ENCODE results near the gene SIPA1L3.

Gene SIPA1L3

GRCh38 chr19:38239816-38240215 lies 332.8 kb downstream of the SIPA1L3 start:
- Histone ChIP-seq H3K36me3 (ENCODE audit: insufficient read depth, insufficient read length, low read length) (no peaks in the 10 kb centered on the region), H3K9me3 (ENCODE audit: insufficient read depth, low read length) (no peaks in the 10 kb centered on the region), H3K27me3 (ENCODE audit: insufficient read depth, insufficient read length) (peaks cover 4% of the 10 kb centered on the region), H3K4me3 (ENCODE audit: insufficient read length, low read depth) (no peak overlapping the region), H3K9ac (ENCODE audit: insufficient read length, low read depth) (no peak overlapping the region), H3K4me1 (ENCODE audit: insufficient read depth, insufficient read length) (peaks cover 4% of the 10 kb centered on the region)
- TF ChIP-seq YY1 (IDR thresholded peaks at IDR 0.05; ENCODE audit: insufficient read depth, insufficient read length) (no peak), ZNF274 (IDR thresholded peaks at IDR 0.05; ENCODE audit: low read depth, low read length) (no peak), SUZ12 (IDR thresholded peaks at IDR 0.05; ENCODE audit: extremely low read depth, insufficient read depth, insufficient read length) (no peak)
- DNase-seq (ENCODE audit: low read depth, low spot score) = no peak

- H3K36me3 ChIP-seq (ENCODE audit: insufficient read depth, insufficient read length, low read length) = no peaks in the 10 kb centered on the region
- no peaks in the 10 kb centered on the region for H3K4me1 ChIP-seq (ENCODE audit: insufficient read depth, insufficient read length)
- TF ChIP-seq SUZ12 (IDR thresholded peaks at IDR 0.05; ENCODE audit: extremely low read depth, insufficient read depth, insufficient read length) = no peak
- no peak for TF ChIP-seq ZNF274 (IDR thresholded peaks at IDR 0.05; ENCODE audit: low read depth, low read length)
- TF ChIP-seq YY1 (IDR thresholded peaks at IDR 0.05; ENCODE audit: insufficient read depth, insufficient read length) = no peak
- no peaks in the 10 kb centered on the region for H3K9me3 ChIP-seq (ENCODE audit: insufficient read depth, low read length)
- no peak overlapping the region for H3K9ac ChIP-seq (ENCODE audit: insufficient read length, low read depth)
- H3K27me3 ChIP-seq (ENCODE audit: insufficient read depth, insufficient read length) = peaks cover 4% of the 10 kb centered on the region
- no peak overlapping the region for H3K4me3 ChIP-seq (ENCODE audit: insufficient read length, low read depth)
- DNase-seq (ENCODE audit: low read depth, low spot score) = no peak
Observed at GRCh38 chr19:38243279-38243673, 336.3 kb downstream of the SIPA1L3 start.

GRCh38 chr19:38245826-38246498 lies 339.0 kb downstream of the SIPA1L3 start:
- no peaks in the 10 kb centered on the region for H3K9me3 ChIP-seq (ENCODE audit: insufficient read depth, low read length)
- DNase-seq (ENCODE audit: low read depth, low spot score) = no peak
- H3K4me1 ChIP-seq (ENCODE audit: insufficient read depth, insufficient read length) = peaks cover 4% of the 10 kb centered on the region
- TF ChIP-seq ZNF274 (IDR thresholded peaks at IDR 0.05; ENCODE audit: low read depth, low read length) = no peak
- TF ChIP-seq YY1 (IDR thresholded peaks at IDR 0.05; ENCODE audit: insufficient read depth, insufficient read length) = no peak
- no peak for TF ChIP-seq SUZ12 (IDR thresholded peaks at IDR 0.05; ENCODE audit: extremely low read depth, insufficient read depth, insufficient read length)
- H3K4me3 ChIP-seq (ENCODE audit: insufficient read length, low read depth) = no peak overlapping the region
- peaks cover 4% of the 10 kb centered on the region for H3K27me3 ChIP-seq (ENCODE audit: insufficient read depth, insufficient read length)
- H3K36me3 ChIP-seq (ENCODE audit: insufficient read depth, insufficient read length, low read length) = peaks cover 4% of the 10 kb centered on the region
- H3K9ac ChIP-seq (ENCODE audit: insufficient read length, low read depth) = no peak overlapping the region

GRCh38 chr19:38247126-38247525 lies 340.1 kb downstream of the SIPA1L3 start:
- peaks cover 4% of the 10 kb centered on the region for H3K36me3 ChIP-seq (ENCODE audit: insufficient read depth, insufficient read length, low read length)
- no peak overlapping the region for H3K9ac ChIP-seq (ENCODE audit: insufficient read length, low read depth)
- H3K9me3 ChIP-seq (ENCODE audit: insufficient read depth, low read length) = no peaks in the 10 kb centered on the region
- H3K27me3 ChIP-seq (ENCODE audit: insufficient read depth, insufficient read length) = peaks cover 4% of the 10 kb centered on the region
- DNase-seq (ENCODE audit: low read depth, low spot score) = no peak
- H3K4me1 ChIP-seq (ENCODE audit: insufficient read depth, insufficient read length) = peaks cover 5% of the 10 kb centered on the region
- no peak for TF ChIP-seq YY1 (IDR thresholded peaks at IDR 0.05; ENCODE audit: insufficient read depth, insufficient read length)
- TF ChIP-seq SUZ12 (IDR thresholded peaks at IDR 0.05; ENCODE audit: extremely low read depth, insufficient read depth, insufficient read length) = no peak
- no peak for TF ChIP-seq ZNF274 (IDR thresholded peaks at IDR 0.05; ENCODE audit: low read depth, low read length)
- H3K4me3 ChIP-seq (ENCODE audit: insufficient read length, low read depth) = no peak overlapping the region

GRCh38 chr19:38247734-38248268 lies 340.8 kb downstream of the SIPA1L3 start:
- no peak for DNase-seq (ENCODE audit: low read depth, low spot score)
- H3K4me1 ChIP-seq (ENCODE audit: insufficient read depth, insufficient read length) = peaks cover 9% of the 10 kb centered on the region
- H3K4me3 ChIP-seq (ENCODE audit: insufficient read length, low read depth) = no peak overlapping the region
- TF ChIP-seq ZNF274 (IDR thresholded peaks at IDR 0.05; ENCODE audit: low read depth, low read length) (no peak), YY1 (IDR thresholded peaks at IDR 0.05; ENCODE audit: insufficient read depth, insufficient read length) (no peak), SUZ12 (IDR thresholded peaks at IDR 0.05; ENCODE audit: extremely low read depth, insufficient read depth, insufficient read length) (no peak)
- H3K36me3 ChIP-seq (ENCODE audit: insufficient read depth, insufficient read length, low read length) = peaks cover 10% of the 10 kb centered on the region
- no peak overlapping the region for H3K9ac ChIP-seq (ENCODE audit: insufficient read length, low read depth)
- no peaks in the 10 kb centered on the region for H3K9me3 ChIP-seq (ENCODE audit: insufficient read depth, low read length)
- H3K27me3 ChIP-seq (ENCODE audit: insufficient read depth, insufficient read length) = peaks cover 4% of the 10 kb centered on the region

- Histone ChIP-seq H3K9ac (ENCODE audit: insufficient read length, low read depth) (no peak overlapping the region), H3K4me3 (ENCODE audit: insufficient read length, low read depth) (no peak overlapping the region), H3K4me1 (ENCODE audit: insufficient read depth, insufficient read length) (peaks cover 12% of the 10 kb centered on the region), H3K36me3 (ENCODE audit: insufficient read depth, insufficient read length, low read length) (peaks cover 10% of the 10 kb centered on the region), H3K9me3 (ENCODE audit: insufficient read depth, low read length) (no peaks in the 10 kb centered on the region), H3K27me3 (ENCODE audit: insufficient read depth, insufficient read length) (peaks cover 4% of the 10 kb centered on the region)
- DNase-seq (ENCODE audit: low read depth, low spot score) = no peak
- TF ChIP-seq SUZ12 (IDR thresholded peaks at IDR 0.05; ENCODE audit: extremely low read depth, insufficient read depth, insufficient read length) = no peak
- TF ChIP-seq YY1 (IDR thresholded peaks at IDR 0.05; ENCODE audit: insufficient read depth, insufficient read length) = no peak
Observed at GRCh38 chr19:38248421-38248820, 341.4 kb downstream of the SIPA1L3 start.

- peaks cover 20% of the 10 kb centered on the region for H3K4me1 ChIP-seq (ENCODE audit: insufficient read depth, insufficient read length)
- TF ChIP-seq YY1 (IDR thresholded peaks at IDR 0.05; ENCODE audit: insufficient read depth, insufficient read length) = no peak
- TF ChIP-seq ZNF274 (IDR thresholded peaks at IDR 0.05; ENCODE audit: low read depth, low read length) = no peak
- no peak for TF ChIP-seq SUZ12 (IDR thresholded peaks at IDR 0.05; ENCODE audit: extremely low read depth, insufficient read depth, insufficient read length)
- H3K9ac ChIP-seq (ENCODE audit: insufficient read length, low read depth) = no peak overlapping the region
Observed at GRCh38 chr19:38250428-38250820, 343.4 kb downstream of the SIPA1L3 start.

More at GRCh38 chr19:38250428-38250820, 343.4 kb downstream of the SIPA1L3 start:
- Histone ChIP-seq H3K9me3 (ENCODE audit: insufficient read depth, low read length) (no peaks in the 10 kb centered on the region), H3K36me3 (ENCODE audit: insufficient read depth, insufficient read length, low read length) (peaks cover 17% of the 10 kb centered on the region), H3K4me3 (ENCODE audit: insufficient read length, low read depth) (no peak overlapping the region), H3K27me3 (ENCODE audit: insufficient read depth, insufficient read length) (no peaks in the 10 kb centered on the region)
- no peak for DNase-seq (ENCODE audit: low read depth, low spot score)
